ENCODE results near the gene GRIP1. TPM values are rescaled to one million over a fixed set of nuclear protein-coding genes. Genes with fewer than 3 reads are reported as not detected.

Gene GRIP1
- total RNA-seq, 1 donor from 2014 or later = 4.2 TPM

DNA sequence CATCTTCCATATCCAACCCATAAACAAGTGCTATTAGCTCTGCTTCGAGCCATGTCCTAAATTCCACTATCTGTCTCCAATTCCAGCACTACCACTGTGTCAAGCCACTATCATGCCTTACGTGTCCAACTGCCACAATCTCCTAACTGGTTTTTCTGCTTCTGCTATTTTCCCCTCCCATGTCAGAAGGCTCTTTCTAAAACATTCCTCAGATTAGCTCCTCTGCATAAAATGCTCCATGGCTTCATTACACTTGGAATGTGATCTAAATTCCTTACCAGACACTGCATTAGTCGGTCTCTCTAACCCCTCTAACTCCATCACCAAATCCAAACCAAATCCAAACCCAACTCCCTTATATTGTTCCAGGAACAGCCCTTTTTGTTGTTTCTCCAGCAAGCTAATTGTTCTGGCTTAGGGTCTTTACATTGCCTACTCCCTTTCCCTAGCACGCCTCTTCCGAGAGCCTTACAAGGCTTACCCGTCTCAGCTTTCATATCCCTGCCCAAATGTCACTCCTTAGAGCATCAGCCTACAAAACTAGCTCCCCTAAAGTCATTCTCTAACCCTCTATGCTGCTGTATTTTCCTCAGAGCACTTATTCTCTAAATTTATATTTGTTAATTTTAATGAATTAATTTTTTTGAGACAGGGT is 236.8 kb downstream of the GRIP1 start:
- no peaks in the 10 kb centered on the region for H3K4me1 ChIP-seq
- no peaks in the 10 kb centered on the region for H3K9me3 ChIP-seq
- no peaks in the 10 kb centered on the region for H3K36me3 ChIP-seq
- no peak for TF ChIP-seq POLR2AphosphoS5 (IDR thresholded peaks at IDR 0.05; ENCODE audit: insufficient read depth in 1 of 2, low read depth in 1 of 2)
- TF ChIP-seq POLR2A (IDR thresholded peaks at IDR 0.05) = no peak
- TF ChIP-seq, protein P1, sequence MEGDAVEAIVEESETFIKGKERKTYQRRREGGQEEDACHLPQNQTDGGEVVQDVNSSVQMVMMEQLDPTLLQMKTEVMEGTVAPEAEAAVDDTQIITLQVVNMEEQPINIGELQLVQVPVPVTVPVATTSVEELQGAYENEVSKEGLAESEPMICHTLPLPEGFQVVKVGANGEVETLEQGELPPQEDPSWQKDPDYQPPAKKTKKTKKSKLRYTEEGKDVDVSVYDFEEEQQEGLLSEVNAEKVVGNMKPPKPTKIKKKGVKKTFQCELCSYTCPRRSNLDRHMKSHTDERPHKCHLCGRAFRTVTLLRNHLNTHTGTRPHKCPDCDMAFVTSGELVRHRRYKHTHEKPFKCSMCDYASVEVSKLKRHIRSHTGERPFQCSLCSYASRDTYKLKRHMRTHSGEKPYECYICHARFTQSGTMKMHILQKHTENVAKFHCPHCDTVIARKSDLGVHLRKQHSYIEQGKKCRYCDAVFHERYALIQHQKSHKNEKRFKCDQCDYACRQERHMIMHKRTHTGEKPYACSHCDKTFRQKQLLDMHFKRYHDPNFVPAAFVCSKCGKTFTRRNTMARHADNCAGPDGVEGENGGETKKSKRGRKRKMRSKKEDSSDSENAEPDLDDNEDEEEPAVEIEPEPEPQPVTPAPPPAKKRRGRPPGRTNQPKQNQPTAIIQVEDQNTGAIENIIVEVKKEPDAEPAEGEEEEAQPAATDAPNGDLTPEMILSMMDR (IDR thresholded peaks at IDR 0.05) = no peak
- no peak overlapping the region for H3K4me3 ChIP-seq
- no peaks in the 10 kb centered on the region for H3K27me3 ChIP-seq
- no peak for DNase-seq (ENCODE audit: extremely low spot score in 2 of 2)
- H3K27ac ChIP-seq = no peak overlapping the region
- intact Hi-C loops (cut with DNase I) = no loop called here

GRCh38 chr12:66438601-66439000 is 240.3 kb downstream of the GRIP1 start:
- TF ChIP-seq POLR2AphosphoS5 (IDR thresholded peaks at IDR 0.05; ENCODE audit: insufficient read depth in 1 of 2, low read depth in 1 of 2) (no peak), POLR2A (IDR thresholded peaks at IDR 0.05) (no peak)
- TF ChIP-seq, protein P1 (IDR thresholded peaks at IDR 0.05) = no peak
- H3K9me3 ChIP-seq = no peaks in the 10 kb centered on the region
- H3K4me3 ChIP-seq = no peak overlapping the region
- H3K36me3 ChIP-seq = no peaks in the 10 kb centered on the region
- H3K27ac ChIP-seq = no peak overlapping the region
- DNase-seq (ENCODE audit: extremely low spot score in 2 of 2) = no peak
- H3K4me1 ChIP-seq = no peaks in the 10 kb centered on the region
- H3K27me3 ChIP-seq = no peaks in the 10 kb centered on the region
- intact Hi-C loops (cut with DNase I) = no loop called here

DNA sequence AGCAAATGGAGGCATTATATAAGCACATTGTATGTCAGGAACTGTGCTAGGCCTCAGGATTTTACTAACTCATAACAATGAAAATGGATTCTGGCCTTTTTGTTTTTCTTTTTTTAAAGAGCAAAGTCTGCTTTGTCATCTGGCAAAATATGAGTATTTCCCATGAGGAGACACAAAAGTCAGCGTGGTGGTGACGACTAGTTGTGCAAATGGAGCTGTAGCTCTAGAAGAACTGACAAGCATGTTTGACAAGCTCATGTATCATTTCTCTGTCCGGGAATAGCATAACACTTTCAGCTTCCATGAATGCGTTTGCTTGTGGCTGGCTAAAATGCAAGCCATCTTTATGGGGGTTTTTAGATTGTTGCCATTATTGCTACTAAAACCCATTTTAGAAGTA is 248.8 kb downstream of the GRIP1 start:
- no peaks in the 10 kb centered on the region for H3K36me3 ChIP-seq
- DNase-seq (ENCODE audit: extremely low spot score in 2 of 2) = no peak
- no peaks in the 10 kb centered on the region for H3K27me3 ChIP-seq
- intact Hi-C loops (cut with DNase I) = no loop called here
- H3K9me3 ChIP-seq = no peaks in the 10 kb centered on the region
- TF ChIP-seq, protein P1 (IDR thresholded peaks at IDR 0.05) = no peak
- H3K27ac ChIP-seq = no peak overlapping the region
- no peaks in the 10 kb centered on the region for H3K4me1 ChIP-seq
- H3K4me3 ChIP-seq = no peak overlapping the region

DNA sequence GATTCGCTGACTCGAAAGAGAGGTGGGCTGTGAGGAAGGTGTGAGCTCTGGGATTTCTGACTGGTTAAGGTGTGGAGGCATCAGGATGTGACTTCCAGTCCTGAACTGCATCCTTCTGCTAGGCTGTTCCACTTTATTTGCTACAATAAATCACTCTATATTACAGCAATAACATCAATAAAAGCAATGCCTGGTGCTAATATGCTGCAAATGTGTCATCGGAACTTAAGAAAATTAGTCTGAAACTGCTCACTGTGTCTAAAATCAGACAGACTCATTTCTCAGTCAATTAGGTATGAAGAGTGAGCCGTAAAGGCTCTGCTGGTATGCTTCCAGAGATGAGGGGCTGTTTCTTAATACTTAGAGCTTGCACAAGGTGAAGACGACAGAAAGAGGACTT is 250.0 kb downstream of the GRIP1 start:
- DNase-seq (ENCODE audit: extremely low spot score in 2 of 2) = no peak
- TF ChIP-seq POLR2A (IDR thresholded peaks at IDR 0.05) (no peak), POLR2AphosphoS5 (IDR thresholded peaks at IDR 0.05; ENCODE audit: insufficient read depth in 1 of 2, low read depth in 1 of 2) (no peak)
- TF ChIP-seq, protein P1 (IDR thresholded peaks at IDR 0.05) = no peak
- Histone ChIP-seq H3K4me3 (no peak overlapping the region), H3K27ac (no peak overlapping the region), H3K4me1 (no peaks in the 10 kb centered on the region), H3K36me3 (no peaks in the 10 kb centered on the region), H3K27me3 (no peaks in the 10 kb centered on the region), H3K9me3 (no peaks in the 10 kb centered on the region)
- intact Hi-C loops (cut with DNase I) = no loop called here

DNA sequence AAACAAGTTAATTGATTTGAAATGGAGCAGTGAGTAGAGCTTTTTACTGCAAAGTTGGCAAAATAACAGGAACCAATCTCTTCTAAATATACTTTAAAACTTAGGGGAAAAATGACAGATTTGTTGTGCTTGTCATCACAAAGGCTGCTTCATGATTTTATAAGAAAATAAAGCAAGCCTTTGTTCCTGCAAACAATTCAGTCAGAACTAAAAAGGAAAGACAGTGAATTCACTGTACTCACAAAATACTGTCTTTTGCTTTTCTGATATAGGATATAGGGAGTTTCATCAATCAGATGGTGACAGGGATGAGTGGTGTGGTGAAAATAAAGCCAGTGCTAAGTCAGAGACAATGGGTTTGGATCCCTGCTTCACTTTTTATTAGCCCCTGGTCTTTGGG is 250.6 kb downstream of the GRIP1 start:
- H3K9me3 ChIP-seq = no peaks in the 10 kb centered on the region
- no peak overlapping the region for H3K27ac ChIP-seq
- DNase-seq (ENCODE audit: extremely low spot score in 2 of 2) = no peak
- no peak overlapping the region for H3K4me3 ChIP-seq
- TF ChIP-seq POLR2A (IDR thresholded peaks at IDR 0.05) (no peak), POLR2AphosphoS5 (IDR thresholded peaks at IDR 0.05; ENCODE audit: insufficient read depth in 1 of 2, low read depth in 1 of 2) (no peak)
- TF ChIP-seq, protein P1 (IDR thresholded peaks at IDR 0.05) = no peak
- H3K36me3 ChIP-seq = no peaks in the 10 kb centered on the region
- intact Hi-C loops (cut with DNase I) = no loop called here
- H3K4me1 ChIP-seq = no peaks in the 10 kb centered on the region
- H3K27me3 ChIP-seq = no peaks in the 10 kb centered on the region

All from vagina (tissue), 2 donors.